GM21576 (cell line): ENCODE measurements around the gene SGPP2.
"Not testable (repeated sequence)": the region's sequence is repeated elsewhere in the genome, so short reads cannot be mapped to it uniquely, and the experiment has no call there.

Experiments
- ATAC-seq: cut with Tn5 transposase; IDR thresholded peaks from one replicate; pipeline ENCODE4 v1.9.1; 2021; ENCODE audit warnings: mild to moderate bottlenecking, moderate library complexity; ENCODE audit not compliant: unreplicated experiment

SGPP2 gene, protein sequence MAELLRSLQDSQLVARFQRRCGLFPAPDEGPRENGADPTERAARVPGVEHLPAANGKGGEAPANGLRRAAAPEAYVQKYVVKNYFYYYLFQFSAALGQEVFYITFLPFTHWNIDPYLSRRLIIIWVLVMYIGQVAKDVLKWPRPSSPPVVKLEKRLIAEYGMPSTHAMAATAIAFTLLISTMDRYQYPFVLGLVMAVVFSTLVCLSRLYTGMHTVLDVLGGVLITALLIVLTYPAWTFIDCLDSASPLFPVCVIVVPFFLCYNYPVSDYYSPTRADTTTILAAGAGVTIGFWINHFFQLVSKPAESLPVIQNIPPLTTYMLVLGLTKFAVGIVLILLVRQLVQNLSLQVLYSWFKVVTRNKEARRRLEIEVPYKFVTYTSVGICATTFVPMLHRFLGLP

GRCh38 chr2:222424276-222424728 lies at the start of gene SGPP2:
SGPP2 (plus strand) TSS chr2:222424543; CDS start chr2:222424603, 60 bp downstream.
- peak; percentile 26 for ATAC-seq

GRCh38 chr2:222375798-222376197 lies 48.5 kb upstream of the SGPP2 start:
- ATAC-seq: no peak

DNA sequence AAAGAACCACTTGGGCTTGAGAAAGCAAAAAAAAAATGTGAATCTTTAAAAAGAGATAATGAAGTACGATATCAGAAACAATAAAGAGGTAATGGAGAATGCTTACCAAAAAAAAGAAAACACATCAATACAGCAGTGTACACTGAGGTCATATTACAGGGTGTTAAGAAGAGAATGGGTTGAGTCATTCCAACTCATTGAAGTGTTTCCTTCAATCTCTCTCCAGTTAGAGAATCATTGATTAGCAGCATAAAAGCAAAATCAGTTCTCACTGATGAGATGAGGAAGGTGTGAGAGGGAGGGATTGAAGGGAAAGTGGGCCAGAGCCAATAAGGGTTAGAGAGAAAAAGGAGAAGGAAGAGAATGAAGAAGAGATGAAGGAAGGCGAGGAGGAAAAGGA lies 43.9 kb upstream of the SGPP2 start:
- no peak for ATAC-seq

DNA sequence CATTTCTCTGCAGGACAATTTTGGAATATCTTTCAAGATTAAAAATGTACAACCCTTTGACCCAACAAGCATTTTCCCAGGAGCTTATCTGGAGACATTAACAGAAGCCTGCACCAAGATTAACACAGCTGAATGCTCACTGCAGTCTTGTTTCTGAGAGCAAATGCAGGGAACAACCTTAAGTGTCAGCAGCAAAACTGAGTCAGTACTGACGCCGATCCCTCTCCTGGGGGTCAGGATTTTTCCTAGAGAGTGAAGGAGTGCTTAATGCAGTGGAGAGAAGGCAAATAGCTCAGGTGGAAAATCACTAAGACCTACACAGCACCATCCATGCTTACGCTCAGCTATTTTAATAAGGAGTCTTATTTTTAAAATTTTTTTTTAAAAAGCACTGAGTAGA lies 42.8 kb upstream of the SGPP2 start:
- ATAC-seq: no peak

DNA sequence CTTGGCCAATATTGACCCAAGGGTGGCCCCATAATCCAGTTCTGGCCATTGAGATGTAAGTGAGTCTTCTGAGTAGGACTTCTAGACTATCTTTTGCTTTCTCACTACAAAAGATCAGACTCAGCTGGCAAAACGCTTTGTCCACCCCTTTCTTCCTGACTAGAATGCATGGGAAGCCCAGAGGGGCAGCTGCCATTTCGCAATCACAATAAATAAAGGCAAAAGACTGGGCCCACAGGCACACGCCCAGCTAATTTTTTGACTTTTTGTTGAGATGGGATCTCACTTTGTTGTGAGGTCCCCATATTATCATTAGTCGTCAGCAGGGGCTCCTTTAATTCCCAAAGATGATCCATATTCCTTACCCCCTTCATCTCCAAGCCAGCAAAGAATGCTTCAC lies 41.1 kb upstream of the SGPP2 start:
- no peak for ATAC-seq

DNA sequence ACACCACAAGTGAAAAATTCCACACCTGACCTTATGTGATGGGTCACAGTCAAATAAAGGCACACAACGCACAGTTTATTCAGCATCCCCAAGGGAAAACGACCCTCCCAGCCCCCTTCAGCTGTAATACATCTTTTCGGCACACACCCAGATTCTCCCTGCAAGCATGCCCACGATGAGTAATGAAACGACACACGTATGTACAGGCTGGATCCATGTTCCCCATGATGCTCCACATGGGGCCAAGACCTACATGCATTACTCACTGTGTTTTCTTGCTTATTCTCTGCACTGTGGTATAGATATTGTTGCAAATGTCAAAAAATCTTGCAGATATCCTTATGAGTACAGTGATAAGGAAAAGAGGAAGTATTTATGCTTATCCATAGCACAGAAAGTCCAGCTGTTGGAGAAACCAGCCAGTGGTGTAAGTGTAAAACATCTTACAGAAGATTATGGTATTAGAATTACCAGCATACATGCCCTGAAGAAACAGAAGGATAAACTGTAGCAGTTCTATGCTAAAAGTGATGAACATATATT lies 32.5 kb upstream of the SGPP2 start:
- ATAC-seq: no peak

DNA sequence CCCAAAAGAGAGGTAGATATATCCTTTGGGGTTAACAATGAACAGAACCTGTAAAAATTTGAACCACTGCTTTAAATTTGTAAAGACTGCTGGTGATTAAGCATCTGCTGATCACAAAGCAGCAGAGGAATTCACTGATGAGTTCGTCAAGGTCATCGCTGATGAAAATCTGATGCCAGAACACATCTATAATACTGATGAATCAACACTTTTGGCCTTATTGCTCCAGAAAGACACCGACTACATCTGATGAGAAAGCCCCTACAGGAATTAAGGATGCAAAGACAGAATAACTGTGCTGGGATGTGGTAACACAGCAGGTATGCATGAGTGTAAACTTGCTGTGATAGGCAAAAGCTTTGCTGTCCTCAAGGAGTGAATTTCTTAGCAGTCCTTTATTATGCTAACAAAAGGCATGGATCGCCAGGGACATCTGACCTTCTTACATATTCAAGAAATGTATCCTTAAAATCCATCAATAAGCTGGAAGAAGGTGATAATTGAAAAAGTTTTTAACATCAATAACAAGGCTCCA lies 30.5 kb upstream of the SGPP2 start:
- ATAC-seq: no peak

DNA sequence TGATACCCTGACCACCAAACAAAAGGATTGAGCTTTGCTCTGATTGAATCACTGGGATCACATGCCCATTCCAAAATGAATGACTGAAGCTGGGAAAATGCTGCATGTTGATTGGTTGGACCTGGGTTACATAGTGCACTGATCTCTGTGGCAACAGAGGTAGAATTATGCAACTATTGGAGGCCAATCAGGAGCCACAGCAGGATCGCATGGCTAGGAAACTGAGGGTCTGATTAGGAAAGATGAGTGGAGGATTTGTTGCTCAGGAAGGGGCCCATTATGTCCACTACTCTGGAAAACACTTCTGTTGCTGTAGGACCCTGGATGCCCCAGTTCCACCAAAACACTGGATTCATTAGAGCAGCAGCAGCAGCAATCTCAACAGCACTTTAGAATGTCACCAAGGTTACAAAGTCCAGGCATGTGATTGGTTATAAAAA lies 25.9 kb upstream of the SGPP2 start:
- no peak for ATAC-seq

- no peak for ATAC-seq
Measured at GRCh38 chr2:222399038-222399783, 25.1 kb upstream of the SGPP2 start.

- ATAC-seq: no peak
Measured at GRCh38 chr2:222404151-222404905, 20.0 kb upstream of the SGPP2 start.

DNA sequence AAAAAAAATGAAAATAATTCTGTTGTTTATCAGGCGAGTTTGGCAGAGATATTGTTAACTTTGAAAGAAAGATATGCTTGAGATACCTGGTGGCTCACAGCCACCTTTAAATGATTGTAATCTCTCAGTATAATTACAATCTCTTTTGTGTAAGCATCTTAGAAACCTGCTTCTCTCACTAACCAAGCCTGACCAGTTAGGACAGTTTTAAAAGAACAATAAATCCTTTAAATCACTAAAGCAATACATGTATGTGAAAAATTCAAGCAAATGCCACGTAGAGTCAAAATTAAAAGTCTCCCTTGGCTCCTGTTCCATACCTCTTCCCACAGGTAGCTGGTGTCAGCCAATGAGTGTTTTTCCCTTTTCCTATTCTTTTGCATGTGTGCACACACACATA lies 15.7 kb upstream of the SGPP2 start:
- ATAC-seq: no peak

DNA sequence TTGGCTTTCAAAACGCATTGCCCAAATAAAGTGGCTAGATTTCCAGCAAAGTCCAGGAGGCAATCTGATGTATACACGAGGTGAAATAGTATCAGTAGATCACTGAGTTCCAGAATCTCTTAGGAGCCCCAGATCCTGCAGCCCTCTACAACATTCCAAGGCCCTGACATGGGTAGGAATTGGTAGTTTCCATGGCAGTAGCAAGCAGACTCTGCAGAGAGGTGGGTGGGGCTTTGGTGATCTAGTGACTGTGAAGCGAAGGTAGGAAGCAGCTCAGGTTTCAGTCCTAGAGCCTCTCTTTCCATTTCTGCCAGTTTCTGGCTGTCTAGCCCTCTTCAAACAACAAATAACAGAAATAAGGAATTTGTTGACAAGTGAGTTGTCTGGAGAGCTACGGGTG lies 13.8 kb upstream of the SGPP2 start:
- ATAC-seq: no peak

- ATAC-seq: not testable (repeated sequence)
Measured at GRCh38 chr2:222412334-222412733, 12.0 kb upstream of the SGPP2 start.

DNA sequence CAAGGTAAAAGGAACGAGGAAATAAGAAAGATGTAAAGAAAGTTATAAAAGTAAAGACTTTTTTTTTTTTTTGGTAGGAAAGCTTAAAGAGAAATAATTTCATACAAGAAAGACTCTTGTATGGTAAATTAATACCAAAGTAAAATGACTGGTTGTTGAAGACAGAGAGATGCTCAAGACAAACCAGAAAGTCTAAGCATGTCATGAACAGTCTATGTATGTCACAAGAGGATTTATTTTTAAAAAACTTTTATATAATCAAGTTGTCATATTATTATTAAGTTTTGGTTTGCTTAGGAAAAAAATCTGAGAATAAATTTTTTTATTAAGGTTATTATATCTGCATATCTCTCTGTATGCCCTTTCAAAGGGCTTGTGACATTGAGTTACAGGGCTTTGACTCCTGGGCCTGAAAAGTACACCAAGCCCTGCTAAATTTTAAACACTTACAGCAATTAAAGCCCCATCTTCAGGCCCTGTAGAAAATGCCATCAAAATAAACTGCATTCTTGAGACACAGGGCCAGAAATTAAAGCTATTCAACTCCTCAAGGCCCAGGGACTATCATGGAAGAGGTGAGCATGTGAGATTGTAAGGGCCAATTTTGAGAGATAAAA lies 10.9 kb upstream of the SGPP2 start:
- no peak for ATAC-seq

- no peak for ATAC-seq
Measured at GRCh38 chr2:222418739-222419138, 5.6 kb upstream of the SGPP2 start.

- ATAC-seq: no peak
Measured at GRCh38 chr2:222420508-222420907, 3.8 kb upstream of the SGPP2 start.

DNA sequence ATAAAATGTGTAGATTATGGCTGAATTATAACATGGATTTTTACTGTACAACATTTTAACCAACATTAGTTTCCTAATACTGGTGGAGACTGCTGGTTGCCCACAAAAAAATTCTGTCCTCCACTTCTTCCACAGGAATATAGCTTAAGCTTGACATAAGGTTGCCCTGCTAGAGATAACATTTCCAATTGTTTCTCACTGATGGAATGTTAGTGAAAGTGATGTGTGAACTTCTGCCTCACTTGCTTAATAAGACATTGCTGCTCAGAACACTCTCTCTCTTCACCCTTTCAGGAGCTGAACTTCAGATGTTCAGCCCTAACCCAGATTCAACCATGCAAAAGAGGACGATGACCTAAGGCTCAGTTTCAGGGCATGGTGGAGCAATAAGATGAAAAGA lies 2.7 kb upstream of the SGPP2 start:
- no peak for ATAC-seq

DNA sequence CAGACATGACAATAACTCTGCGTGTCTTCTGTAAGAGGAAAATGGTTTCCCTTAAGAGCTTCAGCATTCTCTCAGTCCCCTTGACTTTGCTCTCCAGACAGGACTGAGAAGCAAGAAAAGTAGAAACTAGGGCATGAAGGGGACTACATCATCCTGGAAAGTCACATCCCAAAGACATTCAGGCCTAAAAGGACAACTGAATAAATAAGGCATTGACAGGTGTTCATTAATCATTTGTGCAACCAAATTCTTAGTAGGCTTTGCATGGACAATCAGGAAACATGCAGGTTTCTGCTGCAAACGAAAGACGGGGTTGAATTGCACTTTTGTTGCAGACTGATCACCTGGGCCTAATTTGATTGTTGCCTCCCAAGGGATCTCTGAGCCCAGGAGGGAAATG lies 1.2 kb upstream of the SGPP2 start:
- ATAC-seq: no peak

DNA sequence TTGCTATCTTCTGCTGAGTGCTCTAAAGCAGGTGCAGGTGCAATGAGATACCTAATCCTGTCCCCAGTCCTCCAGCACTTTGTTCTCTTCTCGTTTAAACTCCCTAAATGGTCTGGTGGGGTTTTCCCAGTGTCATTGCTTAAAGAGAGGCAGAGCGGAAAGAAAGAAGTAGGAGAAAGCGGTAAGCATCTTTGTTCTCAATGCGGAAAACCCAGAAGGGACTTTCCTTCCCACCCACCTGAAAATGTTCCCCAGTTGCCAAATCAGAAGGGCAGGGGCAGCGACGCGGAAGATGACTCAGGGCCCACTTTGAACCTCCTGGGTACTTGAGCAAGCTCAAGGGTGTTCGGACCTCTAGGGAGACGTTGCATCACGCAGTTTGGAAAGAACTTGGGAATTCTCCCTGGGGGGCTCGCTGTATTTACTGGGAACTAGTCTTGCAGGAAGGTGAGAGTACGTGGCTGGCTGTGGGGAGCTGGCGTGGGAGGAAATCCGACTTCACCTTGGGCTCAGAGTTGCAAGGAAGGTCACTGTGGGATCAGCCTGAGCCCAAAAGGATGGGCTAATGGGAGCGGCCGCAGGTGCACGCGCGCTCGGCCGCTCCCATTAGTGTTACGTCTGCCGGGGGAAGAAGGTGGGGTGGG lies 589 bp upstream of the SGPP2 start:
- ATAC-seq: peak; percentile 29
